Activated CD8-positive, alpha-beta memory T cell treated with anti-CD3 and anti-CD28 coated beads, Interleukin-2, amount 50 U/mL, for 24 hours (primary cell): Measurements from ENCODE around the gene NMRK2.

Experiments used
- DNase-seq: peaks from one replicate; pipeline ENCODE4 v3.0.0-alpha.2; 2020; ENCODE audit errors: extremely low read depth

Gene NMRK2

DNA sequence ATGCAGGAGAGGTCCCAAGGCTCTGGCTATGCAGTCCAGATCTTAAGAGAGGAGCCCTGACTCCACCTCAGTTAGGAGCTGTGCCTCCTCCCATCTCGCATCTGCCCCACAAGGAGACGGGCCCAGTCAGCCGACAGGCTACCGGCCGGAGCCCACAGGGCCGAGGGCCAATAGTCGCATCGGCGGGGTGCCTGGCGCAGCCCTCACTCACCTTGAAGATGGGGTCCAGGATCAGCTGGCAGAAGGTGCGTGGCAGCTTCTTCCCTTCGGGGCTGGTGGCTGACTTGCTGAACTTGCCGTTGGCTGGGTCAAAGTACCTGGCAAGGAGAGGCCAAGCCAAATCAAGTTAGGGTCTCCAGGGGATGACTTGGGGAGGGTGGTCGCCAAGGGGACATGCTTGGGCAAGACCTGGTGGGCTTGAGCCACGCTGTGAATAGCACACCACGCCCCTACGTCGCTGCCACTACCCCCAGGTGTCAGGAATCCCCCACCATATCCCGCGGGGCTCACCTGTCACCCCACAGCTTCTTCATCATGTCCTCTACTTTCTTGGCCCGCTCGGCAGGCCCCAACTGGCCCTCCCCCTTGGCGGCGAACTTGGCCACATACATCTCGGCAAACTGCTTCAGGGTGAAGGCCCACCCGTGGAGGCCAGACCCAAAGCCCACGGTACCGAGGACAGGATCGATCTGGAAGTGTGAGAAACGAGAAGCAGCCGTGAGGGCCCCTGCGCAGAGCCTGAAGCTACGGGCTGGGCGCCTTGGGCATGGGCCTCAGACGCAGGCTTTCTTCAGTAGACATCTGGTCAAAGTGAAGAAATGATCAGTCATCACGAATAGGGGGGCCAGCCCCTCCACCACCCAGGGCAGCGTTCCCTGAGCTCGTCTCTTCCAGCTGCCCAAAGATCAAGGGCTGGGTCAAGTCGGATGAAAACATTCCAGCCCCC, 49.1 kb downstream of the NMRK2 start:
- no peak for DNase-seq

- DNase-seq = no peak
Measured at GRCh38 chr19:3982701-3983541, 50.1 kb downstream of the NMRK2 start.

DNA sequence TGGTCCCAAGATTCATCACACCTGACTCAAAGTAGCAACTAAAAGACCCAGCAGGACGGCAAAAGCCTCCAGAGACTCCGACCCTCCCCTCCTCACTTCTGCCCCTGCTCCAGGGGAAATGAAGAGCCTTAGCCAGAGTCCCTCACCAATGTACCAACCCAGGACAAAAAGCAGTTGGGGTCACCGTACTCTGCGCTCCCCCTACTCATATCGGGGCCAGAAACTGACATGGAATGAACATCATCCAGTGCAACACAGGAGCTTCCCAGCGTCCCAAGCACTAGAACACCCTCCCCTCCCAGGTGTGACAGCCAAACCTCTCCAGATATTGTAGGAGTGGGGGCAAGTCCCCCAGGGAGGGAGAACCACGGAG, 50.7 kb downstream of the NMRK2 start:
- no peak for DNase-seq

DNA sequence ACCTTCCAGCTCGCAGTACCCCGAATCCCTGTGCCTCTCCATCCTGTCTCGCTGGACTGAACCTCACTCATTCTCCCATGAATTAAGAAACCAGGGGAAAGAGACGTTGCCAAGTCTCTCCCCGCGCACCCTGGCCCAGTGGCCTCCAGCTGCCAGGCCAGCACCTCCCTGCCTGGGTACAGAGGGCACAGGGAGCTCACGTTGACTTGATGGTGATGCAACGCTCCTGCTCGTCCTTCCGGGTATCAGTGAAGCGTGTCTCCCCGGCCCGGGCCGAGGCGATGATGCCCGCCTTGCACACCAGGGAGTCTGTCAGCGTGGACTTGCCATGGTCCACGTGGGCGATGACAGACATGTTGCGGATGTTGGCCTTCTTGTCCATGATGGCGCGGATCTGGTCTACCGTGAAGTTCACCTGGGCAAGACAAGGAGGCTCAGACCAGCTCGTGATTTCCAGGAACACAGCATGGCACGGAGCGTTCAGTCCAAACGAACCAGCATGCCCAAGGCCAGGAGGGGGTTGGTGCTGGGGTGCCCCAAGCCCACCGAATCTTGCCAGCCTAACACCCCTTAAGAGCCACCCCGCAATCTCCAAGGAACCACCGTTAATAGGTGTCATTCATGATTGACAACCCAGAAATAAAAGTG, 51.2 kb downstream of the NMRK2 start:
- no peak for DNase-seq

DNA sequence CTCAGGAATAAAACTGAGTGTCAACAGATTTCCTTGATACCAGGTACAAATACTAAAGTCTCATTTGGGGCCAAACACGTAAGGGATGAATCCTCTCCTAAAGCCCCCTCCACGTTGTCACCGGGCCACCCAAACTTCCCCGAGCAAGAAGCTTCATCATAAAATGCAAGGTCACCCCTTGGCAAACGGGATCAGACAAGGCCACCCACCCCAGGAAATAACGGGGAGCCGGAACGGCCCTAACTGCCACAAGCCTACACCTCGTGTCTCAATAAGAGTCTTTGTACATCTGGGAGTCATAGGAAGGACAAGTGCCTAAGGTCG, 51.7 kb downstream of the NMRK2 start:
- no peak for DNase-seq

- peak; percentile 67 for DNase-seq
Measured at GRCh38 chr19:3984908-3985642, 52.2 kb downstream of the NMRK2 start, which contains the start of gene EEF2. Gene EEF2, minus strand, starts transcription at chr19:3985463. Its CDS starts 83 bp downstream, at chr19:3985380.

DNA sequence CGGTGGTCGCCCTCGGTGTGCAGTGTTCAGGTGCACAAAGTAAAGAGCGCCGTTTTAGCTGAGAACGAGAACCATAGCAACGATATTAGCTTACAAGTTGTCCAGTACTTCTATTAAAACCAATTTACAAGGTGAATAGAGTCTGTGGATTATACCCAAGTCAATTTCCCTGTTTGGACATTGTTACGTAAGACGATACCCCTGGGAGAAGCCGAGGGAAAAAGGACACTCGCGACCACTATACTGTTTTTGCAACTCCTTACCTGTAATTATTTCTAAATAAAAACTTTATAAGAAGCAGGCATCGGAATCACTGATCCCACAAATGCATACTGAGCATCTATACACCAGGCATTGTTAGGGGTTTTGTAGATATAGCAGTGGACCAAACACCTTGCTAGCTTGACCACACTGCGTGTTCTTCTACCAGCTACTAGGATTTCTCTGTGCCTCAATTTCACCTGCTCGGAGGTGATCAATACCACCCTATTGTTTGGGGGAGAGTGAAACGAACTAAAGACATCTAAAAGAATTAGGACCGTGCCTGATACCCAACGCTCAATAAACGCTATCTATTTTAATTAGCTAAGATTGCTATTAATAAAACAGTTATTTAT, 52.9 kb downstream of the NMRK2 start:
- DNase-seq = no peak

- DNase-seq = no peak
Measured at GRCh38 chr19:3986260-3987041, 53.6 kb downstream of the NMRK2 start.

- peak; percentile 73 for DNase-seq
Measured at GRCh38 chr19:3987619-3988371, 54.9 kb downstream of the NMRK2 start.

GRCh38 chr19:3990815-3991117, 57.9 kb downstream of the NMRK2 start:
- no peak for DNase-seq
